GM23338 (cell line): ENCODE data around the gene PEAR1. TPM values are rescaled to one million over a fixed set of nuclear protein-coding genes. Genes with fewer than 3 reads are reported as not detected.

Experiments
- ATAC-seq: fragments of 200-7000 bp; cut with Tn5 transposase; 3 replicates; pipeline ENCODE4 v1.9.1; 2020
- DNase-seq: peaks from one replicate; pipeline ENCODE4 v3.0.0-alpha.2; 2015; ENCODE audit warnings: low spot score
- H2AFZ ChIP-seq: fragments of 200-600 bp; sonication (generic); 2 replicates; pipeline ENCODE4 v1.8.0; 2016; ENCODE audit warnings: antibody characterized with exemption, mild to moderate bottlenecking, moderate library complexity
- H3F3A ChIP-seq: fragments of 200-600 bp; sonication (generic); replicated peaks from 2 replicates; pipeline ENCODE4 v1.8.0; 2017; ENCODE audit warnings: antibody characterized with exemption, mixed run types, low read depth
- H3K27ac ChIP-seq: fragments of 200-600 bp; sonication (generic); 2 replicates; pipeline ENCODE4 v1.6.1; 2016; ENCODE audit warnings: low read depth
- H3K27me3 ChIP-seq: fragments of 200-600 bp; sonication (generic); 2 replicates; pipeline ENCODE4 v1.8.0; 2016; ENCODE audit warnings: mild to moderate bottlenecking, mixed run types, moderate library complexity; ENCODE audit not compliant: insufficient read depth
- H3K36me3 ChIP-seq: fragments of 200-600 bp; sonication (generic); 2 replicates; pipeline ENCODE4 v1.8.0; 2016; ENCODE audit warnings: mild to moderate bottlenecking; ENCODE audit not compliant: insufficient read depth
- H3K4me1 ChIP-seq: fragments of 200-600 bp; sonication (generic); 2 replicates; pipeline ENCODE4 v1.8.0; 2016; ENCODE audit warnings: mild to moderate bottlenecking, moderate library complexity; ENCODE audit not compliant: insufficient read depth
- H3K4me2 ChIP-seq: fragments of 200-600 bp; sonication (generic); 2 replicates; pipeline ENCODE4 v1.7.1; 2017; ENCODE audit warnings: mixed run types
- H3K4me3 ChIP-seq: fragments of 200-600 bp; sonication (generic); 2 replicates; pipeline ENCODE4 v1.6.1; 2016; ENCODE audit warnings: mixed run types
- H3K79me2 ChIP-seq: fragments of 200-600 bp; sonication (generic); replicated peaks from 2 replicates; pipeline ENCODE4 v1.8.0; 2017; ENCODE audit warnings: mild to moderate bottlenecking; ENCODE audit not compliant: insufficient read depth
- H3K9me2 ChIP-seq: fragments of 200-600 bp; sonication (generic); 2 replicates; pipeline ENCODE4 v1.8.0; 2017; ENCODE audit not compliant: insufficient read depth
- H4K20me1 ChIP-seq: fragments of 200-600 bp; sonication (generic); replicated peaks from 2 replicates; pipeline ENCODE4 v1.8.0; 2017; ENCODE audit warnings: mild to moderate bottlenecking; ENCODE audit not compliant: insufficient read depth
- H3K27ac Mint-ChIP-seq: 2 replicates; pipeline ENCODE4 v1.8.0; 2020; ENCODE audit warnings: inconsistent platforms, mild to moderate bottlenecking, moderate library complexity, mixed read lengths
- H3K27me3 Mint-ChIP-seq: 3 replicates; pipeline ENCODE4 v1.8.0; 2022; ENCODE audit warnings: low read depth, mild to moderate bottlenecking, moderate library complexity, mixed read lengths, inconsistent platforms; ENCODE audit not compliant: insufficient read depth, poor library complexity
- H3K36me3 Mint-ChIP-seq: 3 replicates; pipeline ENCODE4 v1.8.0; 2021; ENCODE audit warnings: low read depth, mild to moderate bottlenecking, inconsistent platforms, moderate library complexity, mixed read lengths
- H3K4me1 Mint-ChIP-seq: 3 replicates; pipeline ENCODE4 v1.8.0; 2020; ENCODE audit warnings: mild to moderate bottlenecking, inconsistent platforms, mixed read lengths
- H3K4me3 Mint-ChIP-seq: 3 replicates; pipeline ENCODE4 v1.8.0; 2021; ENCODE audit warnings: moderate library complexity, mild to moderate bottlenecking, inconsistent platforms, mixed read lengths
- H3K9me3 Mint-ChIP-seq: 3 replicates; pipeline ENCODE4 v1.8.0; 2020; ENCODE audit warnings: moderate library complexity, mild to moderate bottlenecking, inconsistent platforms, mixed read lengths
- CREB1 ChIP-seq: fragments of 250-450 bp; sonication (Bioruptor Pico); IDR thresholded peaks from 2 replicates; pipeline ENCODE4 v1.5.0; 2020; ENCODE audit warnings: low read depth, mild to moderate bottlenecking, moderate library complexity
- CTCF ChIP-seq, 2 experiments: fragments of 200-600 bp in 1 of 2; sonication (generic) in 1 of 2; conservative IDR thresholded peaks; 2 replicates each; pipeline versions ENCODE4 v1.5.1 to v1.6.1; 2016 to 2017; ENCODE audit warnings: antibody characterized with exemption in 2 of 2, low read depth in 2 of 2, mild to moderate bottlenecking in 2 of 2, moderate library complexity in 1 of 2
- ETS1 ChIP-seq: IDR thresholded peaks from 2 replicates; pipeline ENCODE4 v1.6.1; 2016; ENCODE audit warnings: antibody characterized with exemption
- EZH2 ChIP-seq: fragments of 200-600 bp; sonication (generic); IDR thresholded peaks from one replicate; pipeline ENCODE4 v1.8.0; 2017; ENCODE audit warnings: antibody characterized with exemption, mild to moderate bottlenecking, low read depth; ENCODE audit not compliant: unreplicated experiment
- EZH2phosphoT487 ChIP-seq: fragments of 200-600 bp; sonication (generic); IDR thresholded peaks from one replicate; pipeline ENCODE4 v1.8.1; 2018; ENCODE audit warnings: antibody characterized with exemption; ENCODE audit not compliant: unreplicated experiment
- JUNB ChIP-seq: IDR thresholded peaks from one replicate; pipeline ENCODE4 v1.6.1; 2016; ENCODE audit warnings: antibody characterized with exemption; ENCODE audit not compliant: unreplicated experiment
- NANOG ChIP-seq: IDR thresholded peaks from 2 replicates; pipeline ENCODE4 v1.6.1; 2016; ENCODE audit warnings: antibody characterized with exemption, borderline replicate concordance
- POLR2AphosphoS5 ChIP-seq: IDR thresholded peaks from 2 replicates; pipeline ENCODE4 v1.6.1; 2016; ENCODE audit warnings: antibody characterized with exemption, low read depth
- REST ChIP-seq: IDR thresholded peaks from one replicate; pipeline ENCODE4 v1.6.1; 2018; ENCODE audit warnings: antibody characterized with exemption; ENCODE audit not compliant: unreplicated experiment
- STAT1 ChIP-seq: IDR thresholded peaks from one replicate; pipeline ENCODE4 v1.6.1; 2016; ENCODE audit warnings: antibody characterized with exemption; ENCODE audit not compliant: unreplicated experiment
- ZNF114 ChIP-seq: fragments of 250-450 bp; sonication (Bioruptor Pico); IDR thresholded peaks from 2 replicates; pipeline ENCODE4 v1.5.0; 2020; ENCODE audit warnings: mild to moderate bottlenecking, moderate library complexity
- ZNF331 ChIP-seq: fragments of 250-450 bp; sonication (Bioruptor Pico); IDR thresholded peaks from 2 replicates; pipeline ENCODE4 v1.5.0; 2020; ENCODE audit warnings: low read depth, mild to moderate bottlenecking, moderate library complexity
- ZNF462 ChIP-seq: fragments of 250-450 bp; sonication (Bioruptor Pico); IDR thresholded peaks from 2 replicates; pipeline ENCODE4 v1.5.0; 2020; ENCODE audit warnings: mild to moderate bottlenecking, moderate library complexity
- polyA plus RNA-seq: library from polyadenylated mRNA; unstranded; fragments of >200 nt; fragmentation: Nextera tagmentation; extraction: Ambion mirVana; gene quantifications from 2 replicates; pipeline ENCODE4 v1.2.1, GENCODE V29; 2016
- total RNA-seq: library from RNA; depleted of rRNA; stranded (reverse); fragments of >200 nt; shearing (Covaris generic); gene quantifications from 2 replicates; pipeline ENCODE4 v1.2.3, GENCODE V29; 2014

Gene PEAR1
- total and polyA plus RNA-seq, 2 experiments from 2014 or later = 0.28 to 0.47 TPM

GRCh38 chr1:156937883-156938282 is 44.4 kb downstream of the PEAR1 start:
- Histone ChIP-seq H3K27me3 (no peaks in the 10 kb centered on the region), H3K9me2 (no peaks in the 10 kb centered on the region), H3K36me3 (no peaks in the 10 kb centered on the region), H2AFZ (no peak overlapping the region), H3K4me3 (no peak overlapping the region), H4K20me1 (no peaks in the 10 kb centered on the region; the same call in 1 of the 2 replicates), H3K4me2 (no peak overlapping the region), H3K79me2 (no peaks in the 10 kb centered on the region), H3F3A (no peaks in the 10 kb centered on the region), H3K4me1 (no peaks in the 10 kb centered on the region; the same call in 1 of the 2 replicates), H3K27ac (no peak overlapping the region)
- peaks cover 34% of the 10 kb centered on the region for H3K36me3 Mint-ChIP-seq
- ATAC-seq (no peak), DNase-seq (no peak)
- H3K4me1 Mint-ChIP-seq = peaks cover 23% of the 10 kb centered on the region
- peaks cover 28% of the 10 kb centered on the region for H3K27me3 Mint-ChIP-seq
- no peak overlapping the region for H3K4me3 Mint-ChIP-seq
- H3K9me3 Mint-ChIP-seq = no peaks in the 10 kb centered on the region
- H3K27ac Mint-ChIP-seq = no peak overlapping the region
- TF ChIP-seq JUNB (no peak), EZH2phosphoT487 (no peak), CTCF (conservative IDR thresholded peaks at IDR 0.05; ENCODE audit: low read depth in 2 of 2) (no peak), STAT1 (no peak), REST (no peak), ETS1 (no peak), EZH2 (no peak), CREB1 (CRISPR knock-in tag) (no peak), NANOG (no peak), ZNF462 (CRISPR knock-in tag) (no peak), ZNF331 (CRISPR knock-in tag) (no peak), ZNF114 (CRISPR knock-in tag) (no peak), POLR2AphosphoS5 (no peak)
